Uterus (tissue), 4 donors: Measurements from ENCODE around the gene FAXC. TPM values are rescaled to one million over a fixed set of nuclear protein-coding genes. Genes with fewer than 3 reads are reported as not detected.
"Not testable (repeated sequence)": the region's sequence is repeated elsewhere in the genome, so short reads cannot be mapped to it uniquely, and the experiment has no call there.

Experiments used
- DNase-seq, 2 donors: peaks; one replicate each; pipeline ENCODE4 v3.0.0-alpha.2; 2019 to 2020
- H3K27ac ChIP-seq, 2 donors: fragments of 200-600 bp; sonication (generic); 1 replicate in 1 of 2; 2 replicates in 1 of 2; pipeline ENCODE4 v1.5.1; 2016 to 2018
- H3K27me3 ChIP-seq, 2 donors: fragments of 200-600 bp; sonication (generic); one replicate each; pipeline ENCODE4 v1.5.1; 2018 to 2019; ENCODE audit warnings: control low read depth in 1 of 2
- H3K36me3 ChIP-seq, 2 donors: fragments of 200-600 bp; sonication (generic); one replicate each; pipeline ENCODE4 v1.5.1; 2019; ENCODE audit warnings: control low read depth in 1 of 2
- H3K4me1 ChIP-seq, 2 donors: fragments of 200-600 bp; sonication (generic); one replicate each; pipeline ENCODE4 v1.5.1; 2018 to 2019; ENCODE audit warnings: control low read depth in 1 of 2
- H3K4me3 ChIP-seq, 2 donors: fragments of 200-600 bp; sonication (generic); 1 replicate in 1 of 2; 2 replicates in 1 of 2; pipeline ENCODE4 v1.5.1; 2018 to 2019; ENCODE audit warnings: mild to moderate bottlenecking in 1 of 2
- H3K9me3 ChIP-seq, 2 donors: fragments of 200-600 bp; sonication (generic); one replicate each; pipeline ENCODE4 v1.5.1; 2019; ENCODE audit warnings: control low read depth in 1 of 2
- CTCF ChIP-seq, 4 experiments: fragments of 200-600 bp in 2 of 4; fragments of 450-650 bp in 2 of 4; sonication (generic) in 2 of 4; IDR thresholded peaks; one replicate each; pipeline ENCODE4 v1.5.1; 2016 to 2019; ENCODE audit warnings: antibody characterized with exemption in 4 of 4, mild to moderate bottlenecking in 2 of 4, moderate library complexity in 1 of 4
- POLR2A ChIP-seq, 2 donors: fragments of 450-650 bp; IDR thresholded peaks; one replicate each; pipeline ENCODE4 v1.6.1; 2016; ENCODE audit warnings: antibody characterized with exemption in 2 of 2, mild to moderate bottlenecking in 1 of 2, moderate library complexity in 1 of 2
- intact Hi-C: fragments of 100-400 bp; cut with DNase I; formaldehyde crosslinking; loops from one replicate; pipeline ENCODE4 v1.15.1; 2023; ENCODE audit warnings: low total_unique reads
- total RNA-seq, 4 donors: library from RNA; depleted of rRNA in 3 of 4; stranded (reverse); fragments of >200 nt in 3 of 4; gene quantifications; one replicate each; pipeline versions ENCODE4 v1.1.0 to v1.2.4, GENCODE V29; 2014 to 2023
- donor health status: DM: yes; HTN: yes; CAD: no.

Gene FAXC
- total RNA-seq, 4 donors from 2014 or later, result 2.8 to 11.3 (median 8.9) TPM

- intact Hi-C loops, result no loop called here
- H3K27ac ChIP-seq, result no peak overlapping the region
Measured at GRCh38 chr6:99270030-99270429, 79.4 kb downstream of the FAXC start.

GRCh38 chr6:99269207-99269606 lies 80.3 kb downstream of the FAXC start:
- Histone ChIP-seq H3K9me3 (no peaks in the 10 kb centered on the region), H3K4me1 (no peaks in the 10 kb centered on the region), H3K27ac (no peak overlapping the region), H3K4me3 (no peak overlapping the region), H3K27me3 (no peaks in the 10 kb centered on the region), H3K36me3 (no peaks in the 10 kb centered on the region)
- no peak for TF ChIP-seq CTCF (IDR thresholded peaks at IDR 0.05)
- TF ChIP-seq POLR2A (IDR thresholded peaks at IDR 0.05), result no peak
- no peak for DNase-seq
- intact Hi-C loops, result no loop called here

More at GRCh38 chr6:99270030-99270429, 79.4 kb downstream of the FAXC start:
- TF ChIP-seq POLR2A (IDR thresholded peaks at IDR 0.05) (no peak), CTCF (IDR thresholded peaks at IDR 0.05) (no peak)
- Histone ChIP-seq H3K4me3 (no peak overlapping the region), H3K36me3 (no peaks in the 10 kb centered on the region), H3K27me3 (no peaks in the 10 kb centered on the region), H3K4me1 (no peaks in the 10 kb centered on the region), H3K9me3 (no peaks in the 10 kb centered on the region)
- DNase-seq, result no peak

- intact Hi-C loops, H3K36me3 ChIP-seq, H3K9me3 ChIP-seq, H3K4me3 ChIP-seq, H3K27me3 ChIP-seq, H3K4me1 ChIP-seq, DNase-seq, H3K27ac ChIP-seq: not testable (repeated sequence)
Measured at GRCh38 chr6:99266996-99267395, 82.5 kb downstream of the FAXC start.

GRCh38 chr6:99265447-99265846 lies 84.0 kb downstream of the FAXC start:
- intact Hi-C loops, DNase-seq, H3K27ac ChIP-seq, H3K4me3 ChIP-seq, H3K36me3 ChIP-seq, H3K27me3 ChIP-seq, H3K4me1 ChIP-seq, H3K9me3 ChIP-seq: not testable (repeated sequence)

GRCh38 chr6:99254616-99255550 lies 94.6 kb downstream of the FAXC start:
- intact Hi-C loops, result no loop called here

More at GRCh38 chr6:99254616-99255550, 94.6 kb downstream of the FAXC start:
- no peak for DNase-seq
- H3K9me3 ChIP-seq, result no peaks in the 10 kb centered on the region
- no peak overlapping the region for H3K27ac ChIP-seq
- H3K36me3 ChIP-seq, result no peaks in the 10 kb centered on the region
- TF ChIP-seq POLR2A (IDR thresholded peaks at IDR 0.05) (no peak), CTCF (IDR thresholded peaks at IDR 0.05) (no peak)
- no peaks in the 10 kb centered on the region for H3K27me3 ChIP-seq
- no peak overlapping the region for H3K4me3 ChIP-seq
- no peaks in the 10 kb centered on the region for H3K4me1 ChIP-seq
